Measurements from ENCODE around the gene RTL5.
A peak's percentile ranks its signal among the peaks of the same experiment; 100 is the strongest.

Gene RTL5

GRCh38 chrX:72129661-72130060, 2.1 kb downstream of the RTL5 start:
- no peak for DNase-seq

- DNase-seq = peak in 1 of 2 donors; percentile 25
Observed at GRCh38 chrX:72128881-72129280, 2.8 kb downstream of the RTL5 start.

GRCh38 chrX:72128183-72128834, 3.4 kb downstream of the RTL5 start:
- DNase-seq = no peak

GRCh38 chrX:72127332-72127731, 4.4 kb downstream of the RTL5 start:
- no peak for DNase-seq

GRCh38 chrX:72126539-72127140, 5.1 kb downstream of the RTL5 start:
- peak; percentile 79 to 83 for DNase-seq

GRCh38 chrX:72126048-72126415, 5.7 kb downstream of the RTL5 start:
- DNase-seq = no peak

GRCh38 chrX:72125331-72126047, 6.2 kb downstream of the RTL5 start:
- no peak for DNase-seq

- no peak for DNase-seq
Observed at GRCh38 chrX:72124540-72125201, 7.0 kb downstream of the RTL5 start.

- DNase-seq = peak in 1 of 2 donors; percentile 42
Observed at GRCh38 chrX:72123471-72124185, 8.1 kb downstream of the RTL5 start.

GRCh38 chrX:72122621-72123337, 8.9 kb downstream of the RTL5 start:
- DNase-seq = no peak

- peak; percentile 55 to 67 for DNase-seq
Observed at GRCh38 chrX:72121383-72121782, 10.3 kb downstream of the RTL5 start.

GRCh38 chrX:72120837-72121236, 10.9 kb downstream of the RTL5 start:
- DNase-seq = no peak

- DNase-seq = no peak
Observed at GRCh38 chrX:72117636-72118210, 14.0 kb downstream of the RTL5 start.

- no peak for DNase-seq
Observed at GRCh38 chrX:72115380-72115779, 16.3 kb downstream of the RTL5 start.

GRCh38 chrX:72114807-72115206, 16.9 kb downstream of the RTL5 start:
- DNase-seq = no peak

- DNase-seq = no peak
Observed at GRCh38 chrX:72114306-72114705, 17.4 kb downstream of the RTL5 start.

GRCh38 chrX:72113461-72113860, 18.3 kb downstream of the RTL5 start:
- no peak for DNase-seq

- DNase-seq = no peak
Observed at GRCh38 chrX:72110876-72111708, 20.6 kb downstream of the RTL5 start.

GRCh38 chrX:72110051-72110875, 21.5 kb downstream of the RTL5 start:
- DNase-seq = no peak

- DNase-seq = no peak
Observed at GRCh38 chrX:72108666-72109065, 23.0 kb downstream of the RTL5 start.

Data from CD4-positive, alpha-beta T cell treated with Interferon alpha-2 for 1 hour (primary cell).